Mesenchymal stem cell (in vitro differentiated cells and primary cell): ENCODE data around the gene KLHL36.
A peak's percentile ranks its signal among the peaks of the same experiment; 100 is the strongest.

ENCODE experiments used
- DNase-seq: peaks from one replicate; pipeline ENCODE4 v3.0.0-alpha.2; 2013
- H2AFZ ChIP-seq: one replicate; pipeline ENCODE4 v1.6.1; 2013; ENCODE audit warnings: low read depth, mild to moderate bottlenecking, control low read depth, inconsistent platforms, low read length, moderate library complexity
- H2AK5ac ChIP-seq: 2 replicates; pipeline ENCODE4 v1.6.1; 2013; ENCODE audit warnings: low read length, moderate library complexity, mild to moderate bottlenecking, inconsistent platforms; ENCODE audit not compliant: severe bottlenecking
- H2BK120ac ChIP-seq: one replicate; pipeline ENCODE4 v1.6.1; 2013; ENCODE audit warnings: low read depth, mild to moderate bottlenecking, inconsistent platforms, low read length, moderate library complexity
- H2BK12ac ChIP-seq, 2 experiments: one replicate each; pipeline ENCODE4 v1.6.1; 2013; ENCODE audit warnings: inconsistent platforms in 2 of 2, low read length in 2 of 2, mild to moderate bottlenecking in 2 of 2, moderate library complexity in 2 of 2, control low read depth in 1 of 2
- H2BK15ac ChIP-seq: one replicate; pipeline ENCODE4 v1.6.1; 2013; ENCODE audit warnings: mild to moderate bottlenecking, low read depth, inconsistent platforms; ENCODE audit not compliant: poor library complexity, severe bottlenecking
- H2BK5ac ChIP-seq: 2 replicates; pipeline ENCODE4 v1.6.1; 2013; ENCODE audit warnings: low read depth, mild to moderate bottlenecking, low read length, control low read depth, inconsistent platforms; ENCODE audit not compliant: poor library complexity, severe bottlenecking
- H3K14ac ChIP-seq, 2 experiments: one replicate each; pipeline ENCODE4 v1.6.1; 2013; ENCODE audit warnings: inconsistent platforms in 2 of 2, low read length in 2 of 2, control low read depth in 1 of 2, mild to moderate bottlenecking in 1 of 2, moderate library complexity in 1 of 2
- H3K18ac ChIP-seq, 2 experiments: one replicate each; pipeline ENCODE4 v1.6.1; 2013; ENCODE audit warnings: inconsistent platforms in 2 of 2, low read length in 2 of 2, control low read depth in 1 of 2, low read depth in 1 of 2, mild to moderate bottlenecking in 1 of 2
- H3K23ac ChIP-seq, 2 experiments: one replicate each; pipeline ENCODE4 v1.6.1; 2013; ENCODE audit warnings: inconsistent platforms in 2 of 2, low read length in 2 of 2, mild to moderate bottlenecking in 2 of 2, moderate library complexity in 2 of 2, control low read depth in 1 of 2
- H3K27ac ChIP-seq: 2 replicates; pipeline ENCODE4 v1.5.1; 2013; ENCODE audit warnings: mild to moderate bottlenecking, moderate library complexity, low read length, control low read depth, inconsistent platforms; ENCODE audit not compliant: poor library complexity, severe bottlenecking
- H3K27me3 ChIP-seq, 2 experiments: 2 replicates each; pipeline versions ENCODE4 v1.6.1 to v1.7.0; 2013; ENCODE audit warnings: low read length in 2 of 2, mild to moderate bottlenecking in 2 of 2, moderate library complexity in 2 of 2, control low read depth in 1 of 2, inconsistent platforms in 1 of 2; ENCODE audit not compliant: control insufficient read depth in 1 of 2, insufficient read depth in 1 of 2
- H3K36me3 ChIP-seq, 2 experiments: 2 replicates each; pipeline versions ENCODE4 v1.6.1 to v1.7.0; 2013; ENCODE audit warnings: low read length in 2 of 2, control low read depth in 1 of 2, inconsistent platforms in 1 of 2, low read depth in 1 of 2, mild to moderate bottlenecking in 1 of 2; ENCODE audit not compliant: insufficient read depth in 2 of 2, control insufficient read depth in 1 of 2
- H3K4ac ChIP-seq, 2 experiments: one replicate each; pipeline ENCODE4 v1.6.1; 2013; ENCODE audit warnings: inconsistent platforms in 2 of 2, low read length in 2 of 2, mild to moderate bottlenecking in 2 of 2, moderate library complexity in 2 of 2, control low read depth in 1 of 2, low read depth in 1 of 2
- H3K4me1 ChIP-seq: 2 replicates; pipeline ENCODE4 v1.6.1; 2013; ENCODE audit warnings: low read depth, low read length, control low read depth; ENCODE audit not compliant: control insufficient read depth, insufficient read depth
- H3K4me2 ChIP-seq: 2 replicates; pipeline ENCODE4 v1.6.1; 2013; ENCODE audit warnings: low read length, mild to moderate bottlenecking, inconsistent platforms; ENCODE audit not compliant: poor library complexity, severe bottlenecking
- H3K4me3 ChIP-seq, 2 experiments: 2 replicates each; pipeline versions ENCODE4 v1.5.1 to v1.7.0; 2013; ENCODE audit warnings: low read length in 2 of 2, mild to moderate bottlenecking in 2 of 2, control low read depth in 1 of 2, low read depth in 1 of 2; ENCODE audit not compliant: insufficient read depth in 1 of 2
- H3K79me1 ChIP-seq: replicated peaks from 2 replicates; pipeline ENCODE4 v1.6.1; 2013; ENCODE audit warnings: mild to moderate bottlenecking, control low read depth, low read length, inconsistent platforms; ENCODE audit not compliant: poor library complexity, severe bottlenecking
- H3K9ac ChIP-seq: 2 replicates; pipeline ENCODE4 v1.7.0; 2013; ENCODE audit warnings: mild to moderate bottlenecking, low read length, moderate library complexity
- H3K9me3 ChIP-seq: 2 replicates; pipeline ENCODE4 v1.7.0; 2013; ENCODE audit warnings: mild to moderate bottlenecking, low read length; ENCODE audit not compliant: control insufficient read depth
- H4K8ac ChIP-seq: one replicate; pipeline ENCODE4 v1.6.1; 2013; ENCODE audit warnings: inconsistent platforms, mild to moderate bottlenecking, low read length, moderate library complexity
- H4K91ac ChIP-seq: one replicate; pipeline ENCODE4 v1.6.1; 2013; ENCODE audit warnings: mild to moderate bottlenecking, low read length, inconsistent platforms
- WGBS: methylation state at CpG from one replicate; pipeline ENCODE4 v1.1.7; 2013; ENCODE audit warnings: mixed read lengths; 5-methylcytosine and 5-hydroxymethylcytosine counted together

KLHL36 gene

GRCh38 chr16:84700446-84701300 is 52.4 kb downstream of the KLHL36 start:
- Histone ChIP-seq H2BK120ac (peak overlapping the region; percentile 79), H2BK5ac (no peak overlapping the region), H2AFZ (peak overlapping the region; percentile 18), H3K9ac (peak overlapping the region; percentile 93), H3K4me1 (peaks cover 10% of the 10 kb centered on the region), H4K8ac (no peak overlapping the region), H2BK12ac (no peak overlapping the region), H3K79me1 (peaks cover 3% of the 10 kb centered on the region), H3K9me3 (no peaks in the 10 kb centered on the region), H4K91ac (peak overlapping the region; percentile 75), H2AK5ac (no peak overlapping the region), H3K27ac (peak overlapping the region; percentile 1), H3K4ac (peak overlapping the region; percentile 54 to 81), H2BK15ac (no peak overlapping the region), H3K14ac (no peak overlapping the region), H3K4me3 (peak overlapping the region; percentile 97 to 98), H3K36me3 (no peaks in the 10 kb centered on the region), H3K23ac (peak overlapping the region in 1 of 2 experiments; percentile 73), H3K4me2 (peak overlapping the region; percentile 83), H3K18ac (peak overlapping the region; percentile 46 to 86), H3K27me3 (no peaks in the 10 kb centered on the region)
- whole genome bisulfite sequencing: 0% methylated on average over 15 of the region's 28 CpGs
- DNase-seq: peak; percentile 64

- Histone ChIP-seq H3K18ac (no peak overlapping the region), H2BK12ac (no peak overlapping the region), H2BK120ac (no peak overlapping the region), H2BK15ac (no peak overlapping the region), H3K36me3 (peaks cover 0 to 2% of the 10 kb centered on the region in 2 experiments), H3K79me1 (peaks cover 3% of the 10 kb centered on the region), H3K9ac (no peak overlapping the region), H3K4ac (no peak overlapping the region), H3K14ac (no peak overlapping the region), H2AK5ac (no peak overlapping the region), H2AFZ (no peak overlapping the region), H3K4me3 (no peak overlapping the region), H3K27me3 (no peaks in the 10 kb centered on the region), H3K9me3 (no peaks in the 10 kb centered on the region), H2BK5ac (no peak overlapping the region), H3K23ac (no peak overlapping the region), H3K4me1 (peaks cover 13% of the 10 kb centered on the region), H4K8ac (peak overlapping the region; percentile 19), H4K91ac (no peak overlapping the region), H3K4me2 (no peak overlapping the region), H3K27ac (no peak overlapping the region)
- 96% methylated on average over 8 of the region's 10 CpGs for whole genome bisulfite sequencing
- DNase-seq: peak; percentile 33
Measured at GRCh38 chr16:84703681-84704080, 55.4 kb downstream of the KLHL36 start.

- Histone ChIP-seq H3K27ac (no peak overlapping the region), H3K4me3 (no peak overlapping the region)
Measured at GRCh38 chr16:84704253-84704652, 55.9 kb downstream of the KLHL36 start.

GRCh38 chr16:84706856-84707255 is 58.5 kb downstream of the KLHL36 start:
- Histone ChIP-seq H3K4me2 (no peak overlapping the region), H3K4me1 (peaks cover 10% of the 10 kb centered on the region), H3K79me1 (no peaks in the 10 kb centered on the region), H2BK12ac (no peak overlapping the region), H3K9ac (no peak overlapping the region), H3K4ac (no peak overlapping the region), H3K4me3 (no peak overlapping the region), H2AFZ (no peak overlapping the region), H3K27ac (no peak overlapping the region), H4K91ac (no peak overlapping the region), H3K9me3 (no peaks in the 10 kb centered on the region), H2BK15ac (no peak overlapping the region), H2BK120ac (no peak overlapping the region), H3K18ac (no peak overlapping the region), H4K8ac (no peak overlapping the region), H2AK5ac (no peak overlapping the region), H3K36me3 (peaks cover 3 to 6% of the 10 kb centered on the region in 2 experiments), H3K27me3 (no peaks in the 10 kb centered on the region), H3K23ac (no peak overlapping the region), H2BK5ac (no peak overlapping the region), H3K14ac (no peak overlapping the region)
- WGBS: no CpG with 5 or more reads among the region's 1 CpG
- DNase-seq: no peak

More at GRCh38 chr16:84704253-84704652, 55.9 kb downstream of the KLHL36 start:
- Histone ChIP-seq H3K14ac (no peak overlapping the region), H3K9ac (no peak overlapping the region), H3K27me3 (no peaks in the 10 kb centered on the region), H2BK12ac (no peak overlapping the region), H2BK15ac (no peak overlapping the region), H3K4me2 (no peak overlapping the region), H2AFZ (no peak overlapping the region), H3K4me1 (peaks cover 11% of the 10 kb centered on the region), H2AK5ac (no peak overlapping the region), H2BK120ac (no peak overlapping the region), H3K79me1 (peaks cover 1% of the 10 kb centered on the region), H3K9me3 (no peaks in the 10 kb centered on the region), H4K91ac (no peak overlapping the region), H4K8ac (no peak overlapping the region), H3K23ac (no peak overlapping the region), H3K18ac (no peak overlapping the region), H2BK5ac (no peak overlapping the region), H3K4ac (no peak overlapping the region), H3K36me3 (peaks cover 0 to 6% of the 10 kb centered on the region in 2 experiments)
- 100% methylated on average over 1 of the region's 2 CpGs for WGBS
- DNase-seq: no peak
